ENCODE measurements around the gene PLCD3.

The PLCD3 gene

DNA sequence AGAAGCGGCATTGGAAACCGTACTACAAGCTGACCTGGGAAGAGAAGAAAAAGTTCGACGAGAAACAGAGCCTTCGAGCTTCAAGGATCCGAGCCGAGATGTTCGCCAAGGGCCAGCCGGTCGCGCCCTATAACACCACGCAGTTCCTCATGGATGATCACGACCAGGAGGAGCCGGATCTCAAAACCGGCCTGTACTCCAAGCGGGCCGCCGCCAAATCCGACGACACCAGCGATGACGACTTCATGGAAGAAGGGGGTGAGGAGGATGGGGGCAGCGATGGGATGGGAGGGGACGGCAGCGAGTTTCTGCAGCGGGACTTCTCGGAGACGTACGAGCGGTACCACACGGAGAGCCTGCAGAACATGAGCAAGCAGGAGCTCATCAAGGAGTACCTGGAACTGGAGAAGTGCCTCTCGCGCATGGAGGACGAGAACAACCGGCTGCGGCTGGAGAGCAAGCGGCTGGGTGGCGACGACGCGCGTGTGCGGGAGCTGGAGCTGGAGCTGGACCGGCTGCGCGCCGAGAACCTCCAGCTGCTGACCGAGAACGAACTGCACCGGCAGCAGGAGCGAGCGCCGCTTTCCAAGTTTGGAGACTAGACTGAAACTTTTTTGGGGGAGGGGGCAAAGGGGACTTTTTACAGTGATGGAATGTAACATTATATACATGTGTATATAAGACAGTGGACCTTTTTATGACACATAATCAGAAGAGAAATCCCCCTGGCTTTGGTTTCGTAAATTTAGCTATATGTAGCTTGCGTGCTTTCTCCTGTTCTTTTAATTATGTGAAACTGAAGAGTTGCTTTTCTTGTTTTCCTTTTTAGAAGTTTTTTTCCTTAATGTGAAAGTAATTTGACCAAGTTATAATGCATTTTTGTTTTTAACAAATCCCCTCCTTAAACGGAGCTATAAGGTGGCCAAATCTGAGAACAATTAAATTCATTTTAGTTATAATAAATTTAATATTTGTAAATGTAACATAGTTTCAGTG is 17.7 kb upstream of the PLCD3 start:
- no peak for DNase-seq

DNA sequence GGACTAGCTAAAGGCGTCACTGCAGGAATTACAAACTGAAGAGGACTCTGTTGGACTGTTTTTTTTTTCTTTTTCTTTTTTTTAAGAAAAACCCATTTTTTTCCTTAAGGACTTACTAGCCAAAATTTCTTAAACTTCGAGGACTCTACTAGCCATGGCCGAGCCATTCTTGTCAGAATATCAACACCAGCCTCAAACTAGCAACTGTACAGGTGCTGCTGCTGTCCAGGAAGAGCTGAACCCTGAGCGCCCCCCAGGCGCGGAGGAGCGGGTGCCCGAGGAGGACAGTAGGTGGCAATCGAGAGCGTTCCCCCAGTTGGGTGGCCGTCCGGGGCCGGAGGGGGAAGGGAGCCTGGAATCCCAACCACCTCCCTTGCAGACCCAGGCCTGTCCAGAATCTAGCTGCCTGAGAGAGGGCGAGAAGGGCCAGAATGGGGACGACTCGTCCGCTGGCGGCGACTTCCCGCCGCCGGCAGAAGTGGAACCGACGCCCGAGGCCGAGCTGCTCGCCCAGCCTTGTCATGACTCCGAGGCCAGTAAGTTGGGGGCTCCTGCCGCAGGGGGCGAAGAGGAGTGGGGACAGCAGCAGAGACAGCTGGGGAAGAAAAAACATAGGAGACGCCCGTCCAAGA is 16.8 kb upstream of the PLCD3 start:
- peak; percentile 65 to 71 for DNase-seq

DNA sequence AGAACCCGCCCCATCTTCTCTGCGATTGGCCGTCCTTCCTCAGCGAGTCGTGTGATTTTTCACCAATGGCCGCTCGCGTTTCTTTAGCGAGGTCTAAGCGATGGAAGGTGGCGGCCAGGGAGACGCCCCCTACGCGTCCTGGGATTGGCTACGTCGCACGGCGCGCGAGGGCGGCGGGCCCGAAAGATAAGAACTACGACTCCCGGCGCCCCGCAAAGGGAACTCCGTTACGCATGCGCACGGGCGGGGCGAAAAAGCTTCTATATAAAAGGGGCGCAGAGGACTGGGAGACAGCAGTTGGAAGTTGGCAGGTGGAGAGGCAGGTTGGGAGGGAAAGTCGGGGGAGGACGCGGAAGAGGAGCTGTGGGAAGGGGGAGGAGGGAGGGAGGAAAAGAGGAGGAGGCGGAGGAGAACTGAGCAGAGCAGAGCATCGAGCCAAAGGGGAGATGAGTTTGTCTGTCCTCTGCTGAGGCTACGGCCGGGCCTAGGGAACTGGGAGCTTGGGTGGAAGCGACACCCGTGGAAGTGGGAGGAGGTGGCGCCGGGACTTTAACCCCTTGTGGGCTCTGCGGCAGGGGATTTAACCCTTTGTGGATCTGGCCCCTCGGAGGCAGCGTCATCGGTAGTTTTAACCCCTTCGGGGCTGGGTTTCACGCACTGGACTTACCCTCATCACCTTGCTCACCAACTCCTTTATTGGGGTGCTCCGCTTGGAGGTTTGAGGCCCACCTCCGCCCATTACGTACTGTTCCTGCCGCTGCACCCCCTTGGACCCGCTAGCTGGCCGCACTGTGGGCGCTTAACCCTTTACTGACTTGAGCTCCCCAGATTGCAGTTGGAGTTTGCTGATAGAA is 16.1 kb upstream of the PLCD3 start, which contains the start of gene HEXIM1:
TSS of gene HEXIM1 (plus strand) at position 293 of the 854 bp plus-strand sequence. CDS start 716 bp downstream, outside the sequence.
- peak; percentile 96 to 99 for DNase-seq

DNA sequence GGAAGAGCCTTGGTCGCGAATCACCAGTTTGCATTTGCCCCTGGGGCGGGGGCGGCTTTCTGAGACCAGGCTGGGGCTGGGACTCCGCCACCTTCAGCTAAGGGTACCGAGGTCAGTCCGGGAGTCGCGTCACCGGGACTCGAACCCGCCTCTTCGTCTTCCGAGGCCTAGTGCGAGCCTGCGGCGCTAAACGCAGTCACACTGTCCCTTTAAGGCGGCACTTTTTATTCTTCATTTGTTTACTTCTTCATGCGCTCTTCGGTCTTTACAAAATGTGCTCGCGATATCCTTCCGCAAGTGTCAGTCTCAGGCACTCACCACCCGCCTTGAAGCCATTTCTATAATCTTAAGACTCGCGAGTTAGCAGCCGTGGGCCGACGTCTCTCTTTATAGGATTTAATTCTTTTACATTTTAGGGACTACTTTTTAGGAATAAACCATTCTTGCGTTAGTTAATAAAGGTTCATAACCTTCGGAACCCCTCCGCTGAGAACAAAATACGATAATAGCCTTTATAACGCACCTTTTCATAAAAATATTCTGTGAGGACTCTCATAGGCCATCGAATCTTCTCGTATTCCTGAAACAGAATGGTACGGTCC is 15.4 kb upstream of the PLCD3 start:
- DNase-seq, result peak; percentile 73 to 78

DNA sequence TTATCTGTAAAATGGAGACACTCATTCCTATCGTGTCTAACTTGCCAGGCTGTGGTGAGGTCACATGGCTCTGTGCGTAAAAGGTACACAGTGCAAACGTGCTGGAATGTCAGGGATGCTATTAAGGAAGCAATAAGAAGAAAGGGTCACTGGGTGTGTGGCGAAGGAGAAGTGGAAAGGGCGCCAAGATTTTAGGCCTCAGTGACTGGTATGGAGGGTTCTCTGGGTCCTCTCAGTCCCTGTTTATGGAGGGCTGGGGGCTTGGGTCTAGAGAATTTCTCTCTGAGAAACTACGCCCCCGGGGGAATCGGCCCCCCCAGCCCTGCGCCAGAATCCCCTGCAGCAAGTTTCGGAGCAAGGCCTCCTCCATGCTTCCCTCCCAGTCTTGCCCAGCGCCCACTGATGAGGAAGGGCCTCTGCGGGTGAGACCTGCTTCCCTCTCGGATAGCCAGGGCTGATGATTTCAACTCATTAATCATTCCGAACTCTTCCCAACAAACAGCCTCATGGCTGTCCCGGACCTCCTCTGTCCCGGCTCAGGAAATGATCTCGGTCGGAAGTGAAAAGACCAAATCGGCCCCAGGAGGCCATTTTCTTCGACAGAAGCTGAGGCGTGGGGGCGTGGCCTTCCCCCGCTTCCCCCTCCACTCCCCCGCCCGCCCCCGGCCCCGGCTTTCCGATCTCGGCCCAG is 14.7 kb upstream of the PLCD3 start:
- no peak for DNase-seq

DNA sequence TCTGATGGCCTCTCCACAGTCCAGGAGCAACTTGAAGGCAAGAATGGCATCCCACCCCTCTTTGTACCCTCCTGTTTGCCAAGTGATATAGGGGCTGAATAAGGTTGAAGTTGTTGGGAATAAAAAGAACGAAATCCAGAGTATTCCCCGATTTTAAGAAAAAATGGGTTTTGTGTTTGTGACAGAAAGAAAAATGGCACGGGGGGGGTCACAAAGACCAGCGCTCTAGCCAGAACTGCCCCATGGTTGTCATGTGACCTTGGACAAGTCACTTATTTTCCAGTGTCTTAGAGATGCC is 14.2 kb upstream of the PLCD3 start:
- no peak for DNase-seq

DNA sequence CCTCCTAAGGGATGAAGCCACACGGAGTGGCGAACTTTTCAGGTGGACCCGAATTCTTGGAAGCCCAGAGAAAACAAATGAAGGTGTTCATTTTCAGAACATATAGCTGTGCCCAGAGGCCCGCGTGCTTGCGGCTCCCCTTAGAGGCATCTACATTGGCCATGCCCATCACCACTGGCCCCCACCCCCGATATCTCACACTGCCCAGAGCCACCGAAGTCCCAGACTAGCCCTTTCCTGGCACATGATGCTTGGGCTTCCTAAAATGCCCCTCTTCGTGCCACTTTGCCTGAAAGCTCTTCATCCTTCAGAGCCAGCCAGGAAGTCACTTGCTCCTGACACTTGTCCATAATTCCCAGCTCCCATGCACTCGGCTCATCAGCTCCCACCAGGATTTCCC is 13.9 kb upstream of the PLCD3 start:
- no peak for DNase-seq

DNA sequence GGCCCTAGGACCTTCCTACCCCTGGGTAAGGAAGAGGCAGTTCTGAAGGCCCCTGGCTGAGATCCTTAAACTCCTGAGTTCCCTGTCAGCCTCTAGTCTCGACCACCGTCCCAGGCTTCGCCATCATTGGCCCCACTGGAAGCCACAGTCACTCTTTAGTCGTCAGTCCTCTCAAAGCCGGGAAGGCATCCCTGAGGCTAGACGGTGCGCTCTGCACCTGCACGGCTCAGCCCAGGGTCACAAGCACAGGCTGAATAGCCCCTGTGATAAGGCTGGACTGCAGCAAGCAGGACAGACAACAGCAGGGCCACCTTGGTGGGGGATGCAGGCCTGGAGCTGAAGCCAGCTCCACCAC is 12.7 kb upstream of the PLCD3 start:
- no peak for DNase-seq

DNA sequence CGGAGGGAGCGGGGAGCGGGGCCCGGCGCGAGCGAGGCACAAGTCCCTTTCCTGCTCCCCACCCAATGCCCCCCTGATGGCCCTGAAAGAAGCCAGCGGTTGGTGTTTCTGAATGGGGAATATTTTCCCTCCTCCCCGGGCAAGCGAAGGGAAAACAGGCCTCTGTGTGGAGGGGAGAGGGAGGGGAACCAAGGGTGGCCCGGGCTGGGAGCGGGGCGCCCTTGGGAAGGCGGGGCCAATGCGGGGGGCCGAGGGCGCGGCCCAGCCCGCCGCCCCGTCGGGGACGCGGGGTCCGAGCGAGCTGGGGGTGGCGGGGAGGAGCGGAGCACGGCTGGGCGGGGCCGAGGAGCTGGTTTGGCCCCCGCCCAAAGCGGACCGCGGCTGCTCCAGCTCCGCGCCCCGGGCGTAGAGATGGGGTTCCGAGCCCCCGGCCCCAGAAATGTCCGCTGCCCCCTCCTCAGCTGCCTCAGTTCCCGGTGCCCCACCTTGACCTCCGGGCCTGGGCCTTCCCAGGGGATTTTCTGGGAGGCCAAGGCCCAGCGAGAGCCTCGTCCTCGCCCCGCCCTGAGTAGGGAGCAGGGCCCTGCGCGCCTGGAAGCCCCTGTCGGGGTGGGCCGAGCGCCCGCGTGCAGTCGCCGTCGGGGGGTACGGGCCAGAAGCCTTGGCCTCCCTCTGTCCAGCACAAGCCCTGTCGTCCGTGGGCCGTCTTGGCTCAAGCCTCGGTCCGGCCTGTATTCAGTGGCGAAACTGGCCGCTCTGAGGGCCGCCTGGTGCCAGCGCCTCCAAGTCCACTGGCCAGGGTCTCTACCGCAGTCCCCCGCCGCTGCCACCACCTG is 12.1 kb upstream of the PLCD3 start:
- DNase-seq, result no peak

DNA sequence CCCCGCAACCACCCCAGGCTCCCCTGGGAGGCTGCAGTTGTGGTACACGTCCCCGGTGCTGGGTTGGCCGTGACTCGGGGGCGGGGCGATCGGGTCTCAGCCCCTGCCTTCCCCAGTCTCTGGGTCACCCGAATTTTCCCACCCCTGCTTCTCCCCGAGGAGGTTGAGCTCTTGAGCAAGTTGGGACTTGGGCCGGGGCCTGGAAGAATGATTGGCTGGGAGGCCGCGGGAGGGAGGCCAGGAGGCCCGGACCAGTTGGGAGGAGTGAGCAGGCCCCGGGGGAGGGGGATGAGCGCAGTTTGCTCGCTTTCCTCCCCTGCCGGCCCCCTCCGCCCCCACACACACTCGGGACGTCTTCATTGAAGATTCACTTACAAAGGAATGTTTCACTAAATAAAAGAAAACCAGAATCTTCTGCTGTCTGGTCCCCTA is 11.5 kb upstream of the PLCD3 start:
- DNase-seq, result peak in 1 of 2 experiments; percentile 34

DNA sequence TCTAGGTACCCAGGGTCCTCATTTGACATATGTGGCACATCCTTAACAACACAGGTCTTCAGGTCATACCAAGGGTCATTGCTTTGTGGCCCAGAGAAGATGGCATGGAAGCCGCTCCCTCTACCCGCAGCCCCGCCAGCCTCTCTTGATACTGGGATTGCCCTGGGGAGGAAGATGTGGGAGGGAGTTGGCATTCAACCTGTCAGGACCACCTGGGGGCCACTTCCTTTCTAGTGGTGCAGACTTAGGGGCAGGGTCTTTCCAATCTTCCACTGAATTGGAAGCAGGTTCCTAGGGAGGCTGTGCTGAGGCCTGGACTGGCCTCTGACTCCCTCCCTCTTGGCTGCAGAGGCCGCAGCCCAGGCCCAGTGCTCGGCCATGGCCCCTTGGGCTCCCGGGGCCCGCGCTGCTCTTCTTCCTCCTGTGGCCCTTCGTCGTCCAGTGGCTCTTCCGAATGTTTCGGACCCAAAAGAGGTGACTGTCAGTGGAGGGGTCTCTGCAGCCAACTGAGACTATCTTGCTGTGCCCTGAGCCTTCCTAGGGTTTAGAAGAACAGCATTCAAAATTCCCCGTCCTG is 10.9 kb upstream of the PLCD3 start:
- no peak for DNase-seq

DNA sequence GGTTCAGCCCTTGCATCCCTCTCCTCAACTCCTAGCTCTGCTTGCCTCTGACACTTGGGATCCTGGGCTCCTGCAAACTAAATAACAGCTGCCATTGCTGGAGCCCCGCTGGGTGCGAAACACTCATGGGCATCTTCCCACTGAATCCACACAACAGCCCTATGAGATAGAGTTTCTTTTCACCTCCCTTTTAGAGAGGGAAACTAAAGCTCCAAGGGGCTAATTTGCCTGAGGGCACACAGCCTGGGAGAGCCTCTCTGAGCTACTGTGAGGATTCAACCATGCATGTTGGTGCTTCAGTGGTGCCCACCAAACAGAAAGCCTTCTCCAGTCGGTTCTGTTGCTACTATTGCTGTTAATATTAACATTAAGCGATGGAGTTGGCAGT is 7.2 kb upstream of the PLCD3 start:
- no peak for DNase-seq

DNA sequence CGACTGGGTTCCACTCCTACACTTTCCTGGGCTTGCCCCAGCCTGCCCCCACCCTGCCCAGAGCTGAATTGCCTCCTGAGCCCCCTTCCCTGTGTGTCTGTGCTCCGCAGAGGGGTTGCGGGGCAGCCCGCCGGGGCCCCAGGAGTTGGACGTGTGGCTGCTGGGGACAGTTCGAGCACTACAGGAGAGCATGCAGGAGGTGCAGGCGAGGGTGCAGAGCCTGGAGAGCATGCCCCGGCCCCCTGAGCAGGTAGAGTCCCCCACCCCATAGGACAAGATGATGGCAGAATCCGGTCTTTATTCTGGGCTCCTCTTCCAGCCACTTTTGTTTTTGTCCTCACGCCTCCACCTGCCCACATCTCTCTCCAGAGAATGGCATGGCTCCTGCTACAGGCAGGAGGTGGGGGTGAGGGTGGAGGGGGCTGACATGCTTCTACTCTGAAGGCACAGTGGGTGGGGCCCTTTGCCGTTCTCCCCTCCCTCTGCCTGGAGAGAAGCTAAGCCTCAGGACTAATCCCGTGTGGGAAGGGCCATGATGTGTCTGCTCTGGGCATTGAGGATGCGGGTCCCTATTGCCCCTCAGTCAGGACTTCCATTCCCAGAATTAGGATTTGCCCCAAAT is 6.7 kb upstream of the PLCD3 start:
- DNase-seq, result no peak

DNA sequence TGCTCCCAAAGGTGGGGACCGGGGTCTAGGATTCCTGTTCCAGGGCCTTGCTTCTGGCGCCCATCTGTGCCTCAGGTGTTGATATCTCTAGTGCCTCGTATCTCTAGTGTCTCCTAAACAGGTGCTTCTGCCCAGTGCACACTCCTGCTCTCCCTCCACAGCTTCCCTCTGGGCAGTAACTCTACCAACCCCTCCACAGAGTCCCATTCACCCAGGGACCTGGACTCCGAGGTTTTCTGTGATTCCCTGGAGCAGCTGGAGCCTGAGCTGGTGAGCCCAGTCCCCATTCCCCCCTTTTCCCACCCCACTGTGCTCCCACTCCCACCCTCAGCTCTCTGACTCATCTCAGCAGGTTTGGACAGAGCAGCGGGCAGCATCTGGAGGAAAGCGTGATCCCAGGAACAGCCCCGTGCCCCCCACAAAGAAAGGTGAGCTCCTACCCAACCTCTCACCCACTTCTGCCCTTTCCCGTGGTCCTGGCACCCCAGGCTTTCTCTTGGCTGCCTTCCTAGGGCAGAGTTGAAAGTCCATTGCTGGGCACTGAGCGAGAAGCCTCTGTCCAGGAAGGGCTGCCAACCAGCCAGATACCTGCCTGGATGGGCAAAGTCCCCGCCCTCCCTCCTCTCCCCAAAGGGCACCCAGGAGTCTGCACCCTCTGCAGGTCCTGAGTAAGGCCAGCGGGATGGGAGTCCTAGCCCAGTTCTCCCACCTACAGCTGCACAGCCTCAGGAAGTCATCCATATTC is 5.4 kb upstream of the PLCD3 start:
- DNase-seq, result no peak

DNA sequence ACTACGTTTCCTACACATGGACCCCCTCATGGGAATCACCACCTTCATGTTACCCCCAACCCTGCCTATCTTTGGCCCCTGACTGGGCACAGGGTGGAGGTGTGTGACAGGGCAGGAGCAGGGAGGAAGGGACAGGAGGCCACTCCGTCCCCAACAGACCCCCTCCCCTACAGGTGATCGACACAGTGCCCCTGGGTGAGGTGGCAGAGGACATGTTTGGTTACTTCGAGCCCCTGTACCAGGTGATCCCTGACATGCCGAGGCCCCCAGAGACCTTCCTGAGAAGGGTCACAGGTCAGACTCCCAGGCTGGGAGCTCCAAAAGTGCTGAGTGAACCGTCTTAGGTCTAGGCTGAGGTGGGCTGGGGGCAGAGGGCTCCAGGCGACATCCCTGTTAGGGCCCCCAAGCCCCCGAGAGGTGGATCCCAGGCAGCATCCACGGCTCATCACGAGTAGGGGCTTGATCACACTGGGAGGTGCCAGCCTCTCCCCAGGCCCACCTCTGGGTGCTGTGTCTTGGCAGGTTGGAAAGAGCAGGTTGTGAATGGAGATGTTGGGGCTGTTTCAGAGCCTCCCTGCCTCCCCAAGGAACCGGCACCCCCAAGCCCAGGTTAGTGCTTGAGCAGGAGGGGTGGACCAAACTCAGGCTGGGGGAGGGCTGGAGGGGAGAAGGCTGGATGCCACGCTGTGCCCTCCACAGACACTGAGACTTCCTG is 4.7 kb upstream of the PLCD3 start:
- DNase-seq, result no peak

DNA sequence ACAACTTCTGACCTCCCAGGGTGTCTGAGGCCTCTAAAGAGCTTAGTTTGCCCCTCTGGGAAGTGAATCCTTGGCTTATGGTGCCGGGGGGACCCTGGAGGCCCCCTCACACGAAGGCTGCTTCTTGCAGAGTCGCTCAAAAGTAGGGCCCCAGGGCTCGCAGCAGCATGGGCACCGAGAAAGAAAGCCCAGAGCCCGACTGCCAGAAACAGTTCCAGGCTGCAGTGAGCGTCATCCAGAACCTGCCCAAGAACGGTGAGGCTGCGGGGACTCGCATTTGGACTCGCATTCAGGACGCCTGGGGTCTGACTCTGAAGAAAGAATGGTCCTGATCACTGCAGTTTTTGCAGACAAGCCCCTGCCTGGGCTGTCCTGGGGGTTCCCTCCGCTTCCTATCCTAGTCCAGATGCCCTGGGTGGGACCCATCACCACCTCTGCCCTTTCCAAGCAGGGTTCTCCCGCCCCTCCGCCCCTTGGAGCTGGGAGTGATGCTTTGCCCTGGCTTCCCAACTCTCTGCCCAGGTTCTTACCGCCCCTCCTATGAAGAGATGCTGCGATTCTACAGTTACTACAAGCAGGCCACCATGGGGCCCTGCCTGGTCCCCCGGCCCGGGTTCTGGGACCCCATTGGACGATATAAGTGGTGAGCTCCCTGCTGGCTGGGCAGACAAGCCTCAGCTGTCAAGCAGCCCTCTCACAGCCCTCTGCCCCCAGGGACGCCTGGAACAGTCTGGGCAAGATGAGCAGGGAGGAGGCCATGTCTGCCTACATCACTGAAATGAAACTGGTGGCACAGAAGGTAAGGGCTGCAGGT is 3.9 kb upstream of the PLCD3 start:
- no peak for DNase-seq

DNA sequence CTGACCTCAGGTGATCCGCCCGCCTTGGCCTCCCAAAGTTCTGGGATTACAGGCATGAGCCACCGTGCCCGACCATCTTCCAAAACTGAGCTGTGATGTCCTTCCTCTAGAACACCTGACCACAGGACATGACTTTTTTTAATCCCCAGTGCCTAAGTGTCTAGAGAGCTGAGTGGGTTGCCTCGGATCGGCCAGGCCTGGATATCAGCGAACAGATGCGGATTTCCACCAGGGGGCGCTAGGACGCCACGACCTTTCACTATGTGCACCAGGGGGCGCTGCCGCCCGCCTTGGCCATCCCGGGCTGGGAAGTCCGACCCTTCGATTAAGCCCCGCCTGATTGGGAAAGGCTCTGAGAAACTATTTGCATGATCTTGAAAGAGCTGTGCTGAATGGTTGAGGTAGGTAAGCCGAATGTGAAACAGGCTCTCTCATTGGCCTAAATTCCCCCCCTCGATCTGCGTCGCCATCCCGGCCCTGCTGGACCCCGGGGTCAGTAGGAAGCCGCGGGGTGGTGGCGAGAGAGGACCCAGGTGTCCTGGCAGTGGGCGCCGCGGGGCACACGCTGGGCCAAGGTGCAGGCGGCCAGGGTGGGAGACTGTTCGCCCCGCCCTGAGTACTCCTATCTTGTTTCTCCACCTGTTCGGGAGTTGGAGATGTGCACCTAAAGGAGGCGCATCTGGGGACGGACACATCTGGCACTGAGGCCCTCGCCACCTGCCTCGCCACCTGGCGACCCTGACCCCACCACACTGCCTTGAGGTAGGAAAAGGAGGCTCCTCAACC is 3.1 kb upstream of the PLCD3 start, which contains the start of gene ACBD4:
TSS of gene ACBD4 (plus strand) at position 496 of the 786 bp plus-strand sequence. CDS start 458 bp downstream, outside the sequence.
- DNase-seq, result peak; percentile 94 to 95

All from stimulated activated CD4-positive, alpha-beta T cell treated with anti-CD3 and anti-CD28 coated beads, Interleukin-4, amount 100 ng/mL, for 4 hours (primary cell).